HL-60 (cell line): ENCODE results near the gene PNPLA7.

Experiments
- DNase-seq, 2 experiments: peaks; one replicate each; pipeline ENCODE4 v3.0.0-alpha.2; 2010 to 2020; ENCODE audit warnings: low read depth in 1 of 2, low spot score in 1 of 2
- H3K27ac ChIP-seq: fragments of 250-450 bp; sonication (Bioruptor Pico); replicated peaks from 2 replicates; pipeline ENCODE4 v1.5.1; 2020; ENCODE audit warnings: mild to moderate bottlenecking, moderate library complexity
- H3K27me3 ChIP-seq: fragments of 250-450 bp; sonication (Bioruptor Pico); 2 replicates; pipeline ENCODE4 v1.5.1; 2021; ENCODE audit warnings: mild to moderate bottlenecking, moderate library complexity; ENCODE audit not compliant: insufficient read depth, poor library complexity, severe bottlenecking
- H3K4me3 ChIP-seq: replicated peaks from 2 replicates; pipeline ENCODE4 v1.5.1; 2011; ENCODE audit warnings: mild to moderate bottlenecking, control low read depth, low read length; ENCODE audit not compliant: insufficient read depth
- CTCF ChIP-seq: IDR thresholded peaks from one replicate; pipeline ENCODE4 v1.5.1; 2011; ENCODE audit warnings: low read length, control low read depth, inconsistent platforms; ENCODE audit not compliant: insufficient read depth
- GABPA ChIP-seq: IDR thresholded peaks from 2 replicates; pipeline ENCODE4 v1.6.1; 2012; ENCODE audit warnings: low read depth
- POLR2AphosphoS5 ChIP-seq: IDR thresholded peaks from 2 replicates; pipeline ENCODE4 v1.6.1; 2012; ENCODE audit warnings: low read depth
- REST ChIP-seq: IDR thresholded peaks from 2 replicates; pipeline ENCODE4 v1.6.1; 2012; ENCODE audit warnings: low read depth; ENCODE audit not compliant: insufficient replicate concordance
- SPI1 ChIP-seq: IDR thresholded peaks from 2 replicates; pipeline ENCODE4 v1.6.1; 2012; ENCODE audit warnings: low read depth, mild to moderate bottlenecking, borderline replicate concordance

PNPLA7 gene

GRCh38 chr9:137478613-137478961 lies 71.6 kb downstream of the PNPLA7 start:
- H3K4me3 ChIP-seq = no peak overlapping the region
- no peak overlapping the region for H3K27ac ChIP-seq
- no peak for TF ChIP-seq SPI1
- TF ChIP-seq POLR2AphosphoS5 = no peak
- TF ChIP-seq REST = no peak
- no peak for TF ChIP-seq CTCF
- no peak for TF ChIP-seq GABPA
- H3K27me3 ChIP-seq = no peaks in the 10 kb centered on the region
- no peak for DNase-seq

GRCh38 chr9:137477778-137478612 lies 72.2 kb downstream of the PNPLA7 start:
- Histone ChIP-seq H3K27ac (no peak overlapping the region), H3K4me3 (no peak overlapping the region), H3K27me3 (no peaks in the 10 kb centered on the region)
- no peak for DNase-seq
- TF ChIP-seq CTCF (no peak), POLR2AphosphoS5 (no peak), GABPA (no peak), SPI1 (no peak), REST (no peak)

- Histone ChIP-seq H3K27ac (no peak overlapping the region), H3K4me3 (no peak overlapping the region), H3K27me3 (no peaks in the 10 kb centered on the region)
- TF ChIP-seq REST = no peak
- no peak for DNase-seq
Observed at GRCh38 chr9:137476856-137477255, 73.3 kb downstream of the PNPLA7 start.
